Measurements from ENCODE around the gene HMCN2. TPM values are rescaled to one million over a fixed set of nuclear protein-coding genes. Genes with fewer than 3 reads are reported as not detected.

The HMCN2 gene
- total RNA-seq, 1 donor from 2014 or later, result 0.06 TPM

DNA sequence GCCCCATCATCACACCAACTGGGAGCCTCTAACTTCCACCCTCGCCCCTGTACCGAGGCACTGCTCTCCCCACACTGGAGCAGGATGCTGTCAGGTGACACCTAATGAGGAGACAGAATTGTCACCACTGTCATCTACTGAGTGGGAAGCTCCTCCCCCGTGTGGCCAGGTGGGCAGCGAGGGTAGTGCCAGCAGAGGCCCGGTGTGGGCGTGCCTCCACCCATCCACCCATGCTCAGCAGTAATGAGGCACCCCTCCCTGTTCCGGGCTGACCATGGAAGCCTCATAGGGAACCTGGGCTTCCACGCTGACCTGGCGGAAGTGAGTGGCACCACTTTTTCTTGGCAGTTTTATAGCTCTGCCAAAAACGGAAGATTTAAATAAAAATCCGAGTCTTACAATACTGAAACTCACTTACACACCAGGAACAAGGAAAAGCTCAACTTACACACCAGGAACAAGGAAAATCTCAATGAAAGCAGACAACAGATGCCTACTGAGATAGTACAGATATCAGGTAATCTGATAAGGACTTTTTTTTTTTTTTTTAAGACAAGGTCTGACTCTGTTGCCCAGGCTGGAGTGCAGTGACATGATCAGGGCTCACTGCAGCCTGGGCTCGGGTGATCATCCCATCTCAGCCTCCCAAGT is 148.6 kb downstream of the HMCN2 start:
- H3K4me3 ChIP-seq (ENCODE audit: low read depth, low read length), result no peak overlapping the region
- TF ChIP-seq, protein P1, sequence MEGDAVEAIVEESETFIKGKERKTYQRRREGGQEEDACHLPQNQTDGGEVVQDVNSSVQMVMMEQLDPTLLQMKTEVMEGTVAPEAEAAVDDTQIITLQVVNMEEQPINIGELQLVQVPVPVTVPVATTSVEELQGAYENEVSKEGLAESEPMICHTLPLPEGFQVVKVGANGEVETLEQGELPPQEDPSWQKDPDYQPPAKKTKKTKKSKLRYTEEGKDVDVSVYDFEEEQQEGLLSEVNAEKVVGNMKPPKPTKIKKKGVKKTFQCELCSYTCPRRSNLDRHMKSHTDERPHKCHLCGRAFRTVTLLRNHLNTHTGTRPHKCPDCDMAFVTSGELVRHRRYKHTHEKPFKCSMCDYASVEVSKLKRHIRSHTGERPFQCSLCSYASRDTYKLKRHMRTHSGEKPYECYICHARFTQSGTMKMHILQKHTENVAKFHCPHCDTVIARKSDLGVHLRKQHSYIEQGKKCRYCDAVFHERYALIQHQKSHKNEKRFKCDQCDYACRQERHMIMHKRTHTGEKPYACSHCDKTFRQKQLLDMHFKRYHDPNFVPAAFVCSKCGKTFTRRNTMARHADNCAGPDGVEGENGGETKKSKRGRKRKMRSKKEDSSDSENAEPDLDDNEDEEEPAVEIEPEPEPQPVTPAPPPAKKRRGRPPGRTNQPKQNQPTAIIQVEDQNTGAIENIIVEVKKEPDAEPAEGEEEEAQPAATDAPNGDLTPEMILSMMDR (conservative IDR thresholded peaks at IDR 0.05; ENCODE audit: low read depth, low read length), result no peak
- no peak for DNase-seq (ENCODE audit: low read depth)

DNA sequence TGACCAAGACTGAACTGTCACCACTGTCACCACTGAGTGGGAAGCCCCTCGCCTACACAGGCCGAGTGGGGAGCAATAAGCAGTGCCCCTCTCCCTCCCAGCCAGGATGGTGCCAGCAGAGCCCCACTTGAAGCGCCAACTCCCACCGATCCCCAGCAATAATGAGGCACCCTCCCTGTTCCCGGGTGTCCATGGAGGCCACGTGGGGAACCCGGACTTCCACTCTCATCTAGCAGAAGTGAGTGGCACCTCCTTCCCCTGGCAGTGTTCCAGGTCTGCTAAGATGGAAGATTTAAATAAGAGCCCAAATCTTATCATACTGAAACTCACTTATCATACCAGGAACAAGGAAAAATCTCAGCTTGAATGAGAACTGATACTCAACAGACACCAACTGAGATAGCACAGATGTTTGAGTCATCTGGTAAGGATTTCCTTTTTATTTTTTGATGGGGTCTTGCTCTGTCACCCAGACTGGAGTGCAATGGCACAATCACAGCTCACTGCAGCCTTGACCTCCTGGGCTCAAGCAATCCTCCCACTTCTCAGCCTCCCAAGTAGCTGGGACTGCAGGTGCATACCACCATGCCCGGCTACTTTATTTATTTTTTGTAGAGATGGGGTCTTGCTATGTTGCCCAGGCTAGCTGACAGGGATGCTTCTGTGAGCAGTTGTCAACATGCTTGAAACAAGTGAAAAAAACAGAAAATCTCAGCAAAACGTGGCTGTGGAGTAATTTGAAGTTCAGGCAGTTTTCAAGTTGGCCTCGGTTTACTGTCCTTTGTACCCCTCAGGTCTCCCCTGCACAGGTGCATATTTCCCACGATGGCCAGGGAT is 149.6 kb downstream of the HMCN2 start:
- TF ChIP-seq, protein P1 (conservative IDR thresholded peaks at IDR 0.05; ENCODE audit: low read depth, low read length), result no peak
- DNase-seq (ENCODE audit: low read depth), result no peak
- H3K4me3 ChIP-seq (ENCODE audit: low read depth, low read length), result no peak overlapping the region

DNA sequence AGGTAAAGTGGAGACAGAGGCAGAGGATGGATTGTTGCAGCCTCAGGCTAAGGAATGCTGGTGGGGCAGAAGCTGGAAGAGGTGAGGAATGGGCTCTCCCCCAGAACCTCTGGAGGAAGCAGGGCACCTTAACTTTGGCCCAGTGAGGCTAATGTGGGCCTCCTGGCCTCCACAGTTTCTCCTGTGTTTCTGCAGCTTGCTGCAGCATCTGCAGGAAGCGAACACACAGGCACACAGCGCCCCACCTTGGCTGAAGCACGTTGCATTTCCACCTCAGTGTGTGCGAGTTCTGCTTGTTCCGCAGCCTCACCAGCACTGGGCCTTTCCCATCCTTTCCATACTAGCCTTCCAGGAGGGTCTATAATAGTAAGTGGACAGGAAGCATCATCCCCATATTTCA is 152.0 kb downstream of the HMCN2 start:
- no peak overlapping the region for H3K4me3 ChIP-seq (ENCODE audit: low read depth, low read length)
- no peak for DNase-seq (ENCODE audit: low read depth)
- TF ChIP-seq, protein P1 (conservative IDR thresholded peaks at IDR 0.05; ENCODE audit: low read depth, low read length), result no peak

DNA sequence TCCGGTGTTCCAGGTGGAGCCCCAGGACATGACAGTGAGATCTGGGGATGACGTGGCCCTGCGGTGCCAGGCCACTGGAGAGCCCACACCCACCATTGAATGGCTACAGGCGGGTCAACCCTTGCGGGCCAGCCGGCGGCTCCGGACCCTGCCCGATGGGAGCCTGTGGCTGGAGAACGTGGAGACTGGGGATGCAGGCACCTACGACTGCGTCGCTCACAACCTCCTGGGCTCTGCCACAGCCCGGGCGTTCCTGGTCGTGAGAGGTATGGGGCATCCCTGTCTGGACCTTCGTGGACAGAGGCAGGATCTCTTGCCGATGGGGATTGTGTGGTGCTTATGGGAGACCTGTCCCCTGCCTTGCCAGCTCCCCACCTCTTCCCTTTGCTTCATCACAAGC is 153.2 kb downstream of the HMCN2 start:
- no peak overlapping the region for H3K4me3 ChIP-seq (ENCODE audit: low read depth, low read length)
- no peak for DNase-seq (ENCODE audit: low read depth)
- TF ChIP-seq, protein P1 (conservative IDR thresholded peaks at IDR 0.05; ENCODE audit: low read depth, low read length), result no peak

DNA sequence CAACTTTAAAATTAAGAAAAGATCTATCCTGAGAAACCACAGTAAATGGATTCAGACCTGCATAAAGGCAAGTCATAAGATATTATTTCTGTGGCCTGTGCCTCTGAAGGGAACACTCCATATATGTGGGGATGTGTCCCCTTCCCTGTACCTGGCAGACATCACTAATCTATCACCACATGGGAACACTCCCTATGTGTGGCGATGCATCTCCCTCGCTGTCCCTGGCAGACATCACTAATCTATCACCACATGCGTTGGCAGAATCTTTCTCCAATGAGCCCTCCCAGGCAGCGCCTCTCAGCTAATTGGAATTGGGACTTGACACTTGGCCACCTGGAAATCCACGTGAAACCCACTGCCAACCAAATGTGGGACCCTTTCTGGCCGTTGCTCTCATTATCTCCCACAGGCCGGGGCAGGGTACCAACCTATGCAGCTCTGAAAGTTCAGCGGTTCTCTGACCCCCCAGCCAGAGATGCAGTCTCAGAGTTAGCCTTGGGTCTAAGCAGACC is 154.0 kb downstream of the HMCN2 start:
- H3K4me3 ChIP-seq (ENCODE audit: low read depth, low read length), result no peak overlapping the region
- TF ChIP-seq, protein P1 (conservative IDR thresholded peaks at IDR 0.05; ENCODE audit: low read depth, low read length), result no peak
- DNase-seq (ENCODE audit: low read depth), result no peak

DNA sequence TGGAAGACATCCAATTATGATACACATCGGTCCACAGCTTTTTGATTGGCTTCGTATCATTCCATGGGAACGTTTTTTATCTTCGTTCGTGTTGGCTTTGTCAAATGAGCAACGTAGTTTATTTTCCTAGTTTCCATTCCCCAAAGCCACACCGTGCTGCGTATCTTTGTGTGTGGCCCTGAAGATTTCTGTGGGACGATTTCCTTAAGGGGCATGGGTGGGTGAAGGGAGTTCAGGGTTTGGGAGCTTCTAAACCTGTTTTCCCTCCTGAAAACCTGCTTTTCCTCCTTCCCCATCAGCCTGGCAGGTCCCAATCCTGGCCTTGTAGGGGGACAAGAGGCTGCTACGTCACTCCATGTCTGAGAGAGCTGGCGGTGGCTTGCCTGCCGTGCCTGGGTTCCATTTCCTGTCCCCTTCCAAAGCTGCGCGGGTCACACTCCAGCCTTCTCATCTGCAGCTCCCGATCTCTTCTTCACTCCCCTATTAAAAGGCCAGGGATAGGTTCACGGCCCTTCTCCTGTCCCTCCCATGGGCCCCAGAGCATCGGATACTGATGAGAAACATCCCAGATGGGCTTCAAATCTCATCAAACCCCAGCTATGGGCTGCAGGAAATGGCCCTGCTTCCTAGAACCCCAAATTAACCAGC is 155.7 kb downstream of the HMCN2 start:
- H3K4me3 ChIP-seq (ENCODE audit: low read depth, low read length), result no peak overlapping the region
- no peak for DNase-seq (ENCODE audit: low read depth)
- TF ChIP-seq, protein P1 (conservative IDR thresholded peaks at IDR 0.05; ENCODE audit: low read depth, low read length), result no peak
